RWPE2 (cell line): Measurements from ENCODE around the gene PROM2.

Source experiments
- ATAC-seq: fragments of 200-7000 bp; cut with Tn5 transposase; 3 replicates; pipeline ENCODE4 v1.9.1; 2021; ENCODE audit warnings: low read depth
- DNase-seq: peaks from one replicate; pipeline ENCODE4 v3.0.0-alpha.2; 2020; ENCODE audit warnings: low spot score
- H3K27ac ChIP-seq: fragments of 450-650 bp; 2 replicates; pipeline ENCODE4 v1.5.1; 2017; ENCODE audit warnings: mild to moderate bottlenecking; ENCODE audit not compliant: poor library complexity, severe bottlenecking
- H3K27me3 ChIP-seq: fragments of 250-450 bp; sonication (Bioruptor Pico); 2 replicates; pipeline ENCODE4 v1.5.1; 2021; ENCODE audit warnings: mild to moderate bottlenecking, moderate library complexity; ENCODE audit not compliant: insufficient read depth, poor library complexity, severe bottlenecking
- H3K36me3 ChIP-seq: fragments of 250-450 bp; sonication (Bioruptor Pico); 2 replicates; pipeline ENCODE4 v1.5.1; 2020; ENCODE audit warnings: low read depth, mild to moderate bottlenecking, moderate library complexity
- H3K4me1 ChIP-seq: fragments of 250-450 bp; sonication (Bioruptor Pico); 2 replicates; pipeline ENCODE4 v1.5.1; 2021; ENCODE audit warnings: mild to moderate bottlenecking, moderate library complexity; ENCODE audit not compliant: insufficient read depth, poor library complexity, severe bottlenecking
- H3K4me3 ChIP-seq: fragments of 250-450 bp; sonication (Bioruptor Pico); 2 replicates; pipeline ENCODE4 v1.5.1; 2021; ENCODE audit warnings: mild to moderate bottlenecking, moderate library complexity; ENCODE audit not compliant: severe bottlenecking
- H3K9me3 ChIP-seq: fragments of 250-450 bp; sonication (Bioruptor Pico); 2 replicates; pipeline ENCODE4 v1.5.1; 2021; ENCODE audit warnings: mild to moderate bottlenecking, moderate library complexity; ENCODE audit not compliant: severe bottlenecking
- TF ChIP-seq, protein P1 (sequence below): fragments of 450-650 bp; IDR thresholded peaks from one replicate; pipeline ENCODE4 v1.5.1; 2017; ENCODE audit warnings: mild to moderate bottlenecking, moderate library complexity; ENCODE audit not compliant: poor library complexity, severe bottlenecking

Gene PROM2

DNA sequence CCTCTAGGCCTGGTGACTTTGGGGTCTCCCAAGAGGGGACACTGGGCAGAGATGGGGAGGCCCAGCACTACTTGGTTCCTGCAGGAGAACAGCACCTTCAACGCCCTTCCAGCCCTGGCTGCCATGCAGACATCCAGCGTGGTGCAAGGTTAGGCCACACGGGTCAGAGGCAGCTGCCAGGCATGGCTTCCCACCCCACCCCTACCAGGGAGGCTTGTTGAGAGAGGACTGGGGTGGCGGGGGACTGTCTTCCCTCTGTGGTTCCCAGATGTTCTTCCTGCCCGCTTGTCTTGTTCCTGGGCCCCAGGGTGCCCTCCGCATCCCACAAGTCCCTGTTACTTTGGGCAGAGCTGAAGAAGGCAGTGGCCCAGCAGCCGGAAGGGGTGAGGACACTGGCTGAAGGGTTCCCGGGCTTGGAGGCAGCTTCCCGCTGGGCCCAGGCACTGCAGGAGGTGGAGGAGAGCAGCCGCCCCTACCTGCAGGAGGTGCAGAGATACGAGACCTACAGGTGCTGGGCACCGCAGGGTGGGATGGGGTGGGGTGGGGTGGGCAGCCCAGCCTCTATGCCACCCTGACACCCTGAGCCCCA lies 4.5 kb downstream of the PROM2 start:
- peak; percentile 47 for DNase-seq
- no peak for ATAC-seq
- H3K9me3 ChIP-seq = no peaks in the 10 kb centered on the region
- no peak overlapping the region for H3K4me3 ChIP-seq
- H3K36me3 ChIP-seq = peaks cover 25% of the 10 kb centered on the region
- peaks cover 37% of the 10 kb centered on the region for H3K4me1 ChIP-seq
- peak overlapping the region; percentile 75 for H3K27ac ChIP-seq
- TF ChIP-seq, protein P1, sequence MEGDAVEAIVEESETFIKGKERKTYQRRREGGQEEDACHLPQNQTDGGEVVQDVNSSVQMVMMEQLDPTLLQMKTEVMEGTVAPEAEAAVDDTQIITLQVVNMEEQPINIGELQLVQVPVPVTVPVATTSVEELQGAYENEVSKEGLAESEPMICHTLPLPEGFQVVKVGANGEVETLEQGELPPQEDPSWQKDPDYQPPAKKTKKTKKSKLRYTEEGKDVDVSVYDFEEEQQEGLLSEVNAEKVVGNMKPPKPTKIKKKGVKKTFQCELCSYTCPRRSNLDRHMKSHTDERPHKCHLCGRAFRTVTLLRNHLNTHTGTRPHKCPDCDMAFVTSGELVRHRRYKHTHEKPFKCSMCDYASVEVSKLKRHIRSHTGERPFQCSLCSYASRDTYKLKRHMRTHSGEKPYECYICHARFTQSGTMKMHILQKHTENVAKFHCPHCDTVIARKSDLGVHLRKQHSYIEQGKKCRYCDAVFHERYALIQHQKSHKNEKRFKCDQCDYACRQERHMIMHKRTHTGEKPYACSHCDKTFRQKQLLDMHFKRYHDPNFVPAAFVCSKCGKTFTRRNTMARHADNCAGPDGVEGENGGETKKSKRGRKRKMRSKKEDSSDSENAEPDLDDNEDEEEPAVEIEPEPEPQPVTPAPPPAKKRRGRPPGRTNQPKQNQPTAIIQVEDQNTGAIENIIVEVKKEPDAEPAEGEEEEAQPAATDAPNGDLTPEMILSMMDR = no peak
- no peaks in the 10 kb centered on the region for H3K27me3 ChIP-seq

DNA sequence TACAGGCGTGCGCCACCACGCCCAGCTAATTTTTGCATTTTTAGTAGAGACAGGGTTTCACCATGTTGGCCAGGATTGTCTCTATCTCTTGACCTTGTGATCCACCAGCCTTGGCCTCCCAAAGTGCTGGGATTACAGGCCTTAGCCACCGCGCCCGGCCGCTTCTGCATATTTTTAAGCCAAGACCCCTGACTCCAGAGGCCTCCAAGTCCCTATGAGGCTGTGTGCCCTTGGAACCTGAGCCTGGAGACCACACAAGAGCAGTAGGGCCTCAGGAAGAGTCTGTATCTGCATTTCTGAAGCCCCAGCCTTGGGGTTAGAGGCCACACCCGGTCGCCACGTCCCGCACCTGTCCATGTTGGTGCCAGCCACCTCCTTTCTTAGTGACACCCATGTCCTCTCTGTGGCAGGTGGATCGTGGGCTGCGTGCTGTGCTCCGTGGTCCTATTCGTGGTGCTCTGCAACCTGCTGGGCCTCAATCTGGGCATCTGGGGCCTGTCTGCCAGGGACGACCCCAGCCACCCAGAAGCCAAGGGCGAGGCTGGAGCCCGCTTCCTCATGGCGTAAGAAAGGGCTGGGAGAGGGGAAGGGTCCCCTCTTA lies 5.3 kb downstream of the PROM2 start:
- Histone ChIP-seq H3K4me3 (no peak overlapping the region), H3K36me3 (peaks cover 26% of the 10 kb centered on the region), H3K27me3 (no peaks in the 10 kb centered on the region), H3K27ac (no peak overlapping the region), H3K4me1 (peaks cover 29% of the 10 kb centered on the region), H3K9me3 (no peaks in the 10 kb centered on the region)
- ATAC-seq = no peak
- DNase-seq = peak; percentile 22
- TF ChIP-seq, protein P1 = no peak

DNA sequence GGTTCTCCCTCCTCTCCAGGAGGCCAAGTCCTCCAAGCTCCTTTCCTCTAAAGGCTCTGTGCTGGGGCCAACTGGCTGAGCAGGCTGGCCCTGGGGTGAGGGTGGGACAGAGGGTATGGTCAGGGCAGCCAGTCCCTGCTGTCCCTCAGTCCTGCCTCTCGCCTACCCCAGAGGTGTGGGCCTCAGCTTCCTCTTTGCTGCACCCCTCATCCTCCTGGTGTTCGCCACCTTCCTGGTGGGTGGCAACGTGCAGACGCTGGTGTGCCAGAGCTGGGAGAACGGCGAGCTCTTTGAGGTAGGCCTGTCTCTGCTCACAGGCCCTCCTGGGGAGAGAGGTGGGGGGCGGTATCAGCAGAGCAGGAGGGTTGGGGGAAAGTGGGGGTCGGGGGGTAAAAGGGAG lies 6.8 kb downstream of the PROM2 start:
- no peak for DNase-seq
- no peak for ATAC-seq
- Histone ChIP-seq H3K36me3 (peaks cover 26% of the 10 kb centered on the region), H3K27ac (no peak overlapping the region), H3K4me1 (peaks cover 17% of the 10 kb centered on the region), H3K27me3 (no peaks in the 10 kb centered on the region), H3K9me3 (no peaks in the 10 kb centered on the region), H3K4me3 (no peak overlapping the region)
- TF ChIP-seq, protein P1 = no peak

DNA sequence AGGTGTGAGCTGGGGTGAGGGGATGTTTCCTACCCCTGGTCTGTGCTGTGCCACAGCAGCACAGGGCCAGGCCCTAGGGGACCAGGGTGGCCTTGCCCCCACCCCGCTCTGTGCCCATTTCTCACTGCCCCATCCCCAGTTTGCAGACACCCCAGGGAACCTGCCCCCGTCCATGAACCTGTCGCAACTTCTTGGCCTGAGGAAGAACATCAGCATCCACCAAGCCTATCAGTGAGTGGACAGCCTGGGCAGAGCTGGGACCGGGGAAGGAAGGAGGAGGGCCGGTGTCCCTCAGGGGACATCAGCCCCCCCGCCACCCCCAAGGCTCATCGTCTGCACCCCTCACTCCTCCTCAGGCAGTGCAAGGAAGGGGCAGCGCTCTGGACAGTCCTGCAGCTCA lies 7.5 kb downstream of the PROM2 start:
- Histone ChIP-seq H3K9me3 (no peaks in the 10 kb centered on the region), H3K4me3 (no peak overlapping the region), H3K36me3 (peaks cover 26% of the 10 kb centered on the region), H3K27ac (no peak overlapping the region), H3K27me3 (no peaks in the 10 kb centered on the region), H3K4me1 (peaks cover 17% of the 10 kb centered on the region)
- TF ChIP-seq, protein P1 = no peak
- DNase-seq = no peak
- ATAC-seq = no peak

DNA sequence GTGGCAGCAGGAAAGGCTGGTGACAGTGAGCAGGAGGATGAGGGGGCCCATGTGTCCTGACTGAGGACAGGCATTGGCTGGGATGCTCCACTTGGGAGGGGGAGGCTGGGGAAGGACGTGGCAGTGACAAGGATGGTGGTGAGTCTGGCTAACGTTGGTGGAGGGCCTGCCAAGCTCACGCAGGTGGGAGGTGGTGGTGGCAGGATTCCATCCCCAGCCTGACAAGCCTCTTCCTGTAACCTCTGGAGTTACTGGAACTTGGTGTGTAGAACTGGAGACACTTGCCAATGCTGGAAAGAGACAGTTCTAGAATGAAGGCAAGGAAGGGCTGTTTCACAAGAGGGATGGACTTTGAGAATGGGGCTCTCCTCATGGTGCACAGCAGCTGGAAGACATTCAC lies 8.2 kb downstream of the PROM2 start:
- Histone ChIP-seq H3K27me3 (no peaks in the 10 kb centered on the region), H3K36me3 (peaks cover 26% of the 10 kb centered on the region), H3K27ac (no peak overlapping the region), H3K9me3 (no peaks in the 10 kb centered on the region), H3K4me3 (no peak overlapping the region), H3K4me1 (peaks cover 12% of the 10 kb centered on the region)
- TF ChIP-seq, protein P1 = no peak
- no peak for ATAC-seq
- no peak for DNase-seq
